ENCODE measurements around the gene SF3B1.
"Not testable (repeated sequence)": the region's sequence is repeated elsewhere in the genome, so short reads cannot be mapped to it uniquely, and the experiment has no call there.

The SF3B1 gene

DNA sequence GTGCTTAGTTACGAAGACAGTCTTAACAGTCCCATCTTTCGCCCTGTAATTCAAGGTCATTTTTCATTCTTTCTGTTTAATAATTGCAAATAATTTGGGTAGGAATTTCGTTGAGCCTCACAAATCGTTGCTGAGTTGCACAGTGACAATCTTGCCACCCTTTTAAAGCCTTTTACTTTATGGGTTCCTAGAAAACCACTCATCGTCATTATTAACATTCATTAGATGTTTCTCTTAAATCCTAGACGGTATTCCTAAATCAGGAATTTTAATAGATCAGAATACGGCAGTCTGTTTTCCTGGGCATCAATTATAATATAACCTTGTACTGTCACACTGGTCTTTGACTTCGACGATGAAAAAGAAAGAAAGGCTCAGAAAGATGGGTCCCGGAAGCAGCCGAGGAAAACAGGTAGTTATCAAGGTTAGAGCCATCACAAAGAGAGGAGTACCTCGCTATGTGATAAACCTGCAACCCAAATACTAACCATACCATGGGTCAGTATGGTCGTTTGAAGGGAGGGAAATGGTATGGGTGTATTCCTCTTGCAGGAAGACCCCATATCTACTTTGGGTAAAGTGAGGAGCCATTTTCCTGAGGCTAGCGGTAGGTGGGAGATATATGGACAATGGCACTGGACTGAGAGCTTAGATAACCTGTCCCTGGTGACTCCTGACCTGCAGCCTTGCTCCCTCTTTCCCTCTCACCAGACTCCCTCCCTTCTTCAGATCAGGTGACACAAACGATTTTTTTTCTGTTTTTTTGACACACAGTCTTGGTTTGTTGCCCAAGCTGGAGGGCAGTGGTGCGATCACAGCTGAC is 981 bp upstream of the SF3B1 start:
- DNase-seq: no peak

GRCh38 chr2:197433780-197434438 is 919 bp downstream of the SF3B1 start:
- DNase-seq: no peak

GRCh38 chr2:197432527-197432926 is 2.3 kb downstream of the SF3B1 start:
- not testable (repeated sequence) for DNase-seq

GRCh38 chr2:197431858-197432257 is 3.0 kb downstream of the SF3B1 start:
- DNase-seq: no peak

DNA sequence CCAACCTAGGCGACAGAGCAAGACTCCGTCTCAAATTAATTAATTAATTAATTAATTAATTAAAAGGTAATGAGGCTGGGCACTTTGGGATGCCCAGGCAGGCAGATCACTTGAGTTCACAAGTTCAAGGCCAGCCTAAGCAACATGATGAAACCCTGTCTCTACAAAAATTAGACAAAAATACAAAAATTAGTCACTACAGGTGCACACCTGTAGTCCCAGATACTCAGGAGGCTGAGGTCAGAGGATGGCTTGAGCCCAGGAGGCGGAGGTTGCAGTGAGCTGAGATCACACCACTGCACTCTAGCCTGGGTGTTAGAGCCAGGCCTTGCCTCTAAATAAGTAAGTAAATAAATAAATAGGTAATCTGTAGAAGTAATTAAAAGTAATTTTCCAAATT is 6.8 kb downstream of the SF3B1 start:
- DNase-seq: no peak

DNA sequence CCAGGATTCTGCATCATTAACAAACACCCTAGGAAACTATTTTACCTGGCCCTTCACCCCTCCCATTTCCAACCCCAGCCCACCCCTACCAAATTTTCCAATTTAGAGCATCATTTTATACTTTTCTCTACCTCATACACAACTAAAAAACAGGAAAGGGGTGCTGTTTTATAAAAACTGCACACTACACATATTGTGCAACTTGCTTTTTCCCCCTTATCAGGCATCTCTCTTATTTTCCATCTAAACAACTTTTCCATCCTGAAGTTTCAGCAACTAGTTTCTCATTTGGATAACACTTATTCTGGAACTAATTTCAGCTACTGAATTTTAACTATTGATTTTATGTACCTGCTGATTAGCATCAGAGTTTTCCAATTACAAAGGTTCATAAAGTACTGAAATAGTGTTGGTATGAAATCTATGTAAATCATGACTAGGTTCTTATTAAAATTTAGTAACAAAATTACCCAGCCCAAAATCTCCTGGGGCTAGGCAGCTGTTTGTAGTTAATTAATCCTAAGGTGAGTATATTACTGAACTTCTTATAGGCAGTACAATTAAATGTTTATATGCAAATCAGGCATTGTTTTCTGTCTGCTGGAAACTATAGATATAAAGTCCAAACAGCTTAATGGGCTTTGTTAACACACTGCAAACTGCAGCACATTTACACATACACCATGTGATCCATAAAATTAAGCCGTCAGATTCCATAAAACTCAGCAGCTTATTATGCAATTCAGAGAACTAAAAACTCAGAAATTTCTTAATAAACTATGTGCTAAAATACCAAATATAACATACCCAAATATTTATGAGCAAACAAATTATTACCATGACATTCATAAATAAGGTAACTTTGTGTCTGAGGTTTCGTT is 7.9 kb downstream of the SF3B1 start:
- no peak for DNase-seq

- DNase-seq: no peak
Observed at GRCh38 chr2:197425550-197425949, 9.3 kb downstream of the SF3B1 start.

DNA sequence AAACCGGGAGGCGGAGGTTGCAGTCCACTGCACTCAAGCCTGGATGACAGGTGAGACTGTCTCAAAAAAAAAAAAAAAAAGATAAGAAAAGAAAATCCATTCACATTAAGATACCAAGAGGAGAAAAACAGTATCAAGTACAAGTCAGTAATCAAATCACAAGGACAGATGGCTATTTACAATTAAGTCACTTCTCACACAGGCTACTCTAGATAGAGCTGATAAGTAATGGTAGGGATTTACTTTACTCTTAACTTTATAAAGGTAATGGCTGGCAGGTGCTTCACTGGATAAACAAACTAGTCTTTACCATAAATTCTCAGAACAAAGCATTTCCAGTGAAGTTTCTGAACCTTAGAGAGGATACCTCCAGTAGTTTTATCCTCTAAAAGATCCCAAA is 11.5 kb downstream of the SF3B1 start:
- no peak for DNase-seq

GRCh38 chr2:197419438-197419837 is 15.4 kb downstream of the SF3B1 start:
- no peak for DNase-seq

DNA sequence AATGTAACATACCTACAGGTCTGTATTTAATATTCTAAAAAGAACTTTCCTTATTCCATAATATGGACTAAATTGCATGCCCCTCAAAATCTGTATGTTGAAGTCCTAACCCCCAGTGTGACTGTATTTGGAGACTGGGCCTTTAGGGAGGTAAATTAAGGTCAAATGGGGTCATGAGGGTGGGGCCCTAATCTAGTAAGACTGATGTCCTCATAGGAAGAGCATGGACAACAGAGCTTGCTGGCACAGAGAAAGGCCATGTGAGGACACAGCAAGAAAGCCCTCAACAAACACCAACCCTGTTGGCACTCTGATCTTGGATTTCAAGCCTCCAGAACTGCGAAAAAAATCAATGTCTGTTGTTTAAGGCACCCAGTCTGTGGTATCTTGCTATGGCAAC is 18.6 kb downstream of the SF3B1 start:
- DNase-seq: no peak

DNA sequence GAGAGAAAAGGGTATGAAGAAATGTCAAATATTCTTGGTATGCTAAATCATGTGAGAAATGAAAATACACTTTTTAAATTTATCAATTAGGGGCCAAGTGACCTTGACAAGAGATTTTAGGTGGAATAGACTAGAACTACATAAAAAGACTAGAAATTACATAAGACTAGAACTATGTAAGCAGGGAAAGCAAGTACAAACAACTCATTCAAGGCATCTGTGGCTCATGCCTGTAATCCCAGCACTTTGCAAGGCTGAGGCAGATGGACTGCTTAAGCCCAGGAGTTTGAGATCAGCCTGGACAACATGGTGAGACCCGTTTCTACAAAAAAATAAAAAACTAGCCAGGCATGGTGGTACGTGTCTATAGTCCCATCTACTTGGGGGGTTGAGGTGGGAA is 20.3 kb downstream of the SF3B1 start:
- no peak for DNase-seq

- DNase-seq: no peak
Observed at GRCh38 chr2:197414039-197414438, 20.8 kb downstream of the SF3B1 start.

DNA sequence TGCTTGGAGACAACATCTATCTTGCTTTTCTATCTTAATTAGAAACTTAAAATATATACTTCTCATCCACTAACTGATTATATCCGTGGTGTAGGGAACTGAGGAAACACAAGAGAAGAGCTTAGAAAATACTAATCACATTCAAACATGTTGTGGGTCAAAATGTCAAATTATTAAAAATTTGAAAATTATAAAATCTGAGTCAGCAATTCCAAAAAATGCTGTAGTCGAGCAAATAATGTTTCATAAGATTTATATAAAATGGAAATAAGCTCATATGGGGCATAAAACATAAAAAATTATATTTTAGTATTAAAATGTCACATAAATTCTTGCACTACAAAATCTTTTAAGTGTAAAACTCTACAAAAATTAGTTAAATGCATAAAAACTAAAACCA is 29.2 kb downstream of the SF3B1 start:
- DNase-seq: no peak

GRCh38 chr2:197399887-197400540 is 34.8 kb downstream of the SF3B1 start:
- no peak for DNase-seq

- no peak for DNase-seq
Observed at GRCh38 chr2:197398913-197399312, 35.9 kb downstream of the SF3B1 start.

- DNase-seq: no peak
Observed at GRCh38 chr2:197391220-197391717, 43.6 kb downstream of the SF3B1 start.

GRCh38 chr2:197388866-197389587 is 45.8 kb downstream of the SF3B1 start:
- DNase-seq: no peak

GRCh38 chr2:197387179-197387578 is 47.6 kb downstream of the SF3B1 start:
- no peak for DNase-seq

GRCh38 chr2:197386242-197386641 is 48.6 kb downstream of the SF3B1 start:
- DNase-seq: no peak

- DNase-seq: no peak
Observed at GRCh38 chr2:197383825-197384224, 51.0 kb downstream of the SF3B1 start.

GRCh38 chr2:197381641-197382040 is 53.2 kb downstream of the SF3B1 start:
- DNase-seq: no peak

DNA sequence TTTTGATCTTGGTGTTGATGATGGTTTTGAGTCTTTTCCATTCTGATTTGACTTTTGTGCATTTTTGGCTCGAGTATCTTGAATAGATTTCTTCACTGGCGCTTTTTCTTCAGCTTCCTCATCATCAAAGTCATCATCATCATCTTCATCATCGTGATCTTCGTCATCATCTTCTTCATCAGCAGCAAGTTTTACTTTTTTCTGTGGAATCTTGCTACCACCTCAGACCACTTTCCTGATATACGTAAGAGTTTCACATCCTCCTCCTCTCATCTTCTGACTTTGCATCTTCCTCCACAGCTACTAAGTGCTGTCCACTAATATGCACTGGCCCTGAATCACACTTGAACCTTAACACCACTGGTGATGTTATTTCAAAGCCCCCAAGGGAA is 54.9 kb downstream of the SF3B1 start:
- not testable (repeated sequence) for DNase-seq

Data from NCI-H1436 (cell line).